IMR-90 (cell line): ENCODE data around the gene PLEKHG5. TPM values are rescaled to one million over a fixed set of nuclear protein-coding genes. Genes with fewer than 3 reads are reported as not detected.
A peak's percentile ranks its signal among the peaks of the same experiment; 100 is the strongest.

Source experiments
- ATAC-seq: fragments of 200-7000 bp; cut with Tn5 transposase; 2 replicates; pipeline ENCODE4 v1.9.1; 2020; ENCODE audit warnings: low read depth, mild to moderate bottlenecking, moderate library complexity
- BruUV-seq: library from RNA; stranded (reverse); fragments of 400-500 nt; replicated peaks from 2 replicates; lab custom pipeline; 2021; lab: Mats Ljungman, UMichigan
- CTCF ChIA-PET: fragments of 300-600 bp; formaldehyde crosslinking; extraction: SDS; loops from one replicate; lab custom pipeline; 2021; ENCODE audit warnings: antibody characterized with exemption; lab: Yijun Ruan, JAX
- POLR2A ChIA-PET: fragments of 300-600 bp; sonication (Branson Sonifier 250); formaldehyde crosslinking; loops from one replicate; lab custom pipeline; 2022; ENCODE audit warnings: antibody characterized with exemption; ENCODE audit not compliant: unreplicated experiment; lab: Charles Lee
- DNase-seq: peaks from one replicate; pipeline ENCODE4 v3.0.0; 2013
- H2AFZ ChIP-seq: replicated peaks from 2 replicates; pipeline ENCODE3; 2013; ENCODE audit warnings: low read length, mild to moderate bottlenecking; ENCODE audit not compliant: poor library complexity
- H2AK5ac ChIP-seq: 2 replicates; pipeline ENCODE4 v1.6.1; 2013; ENCODE audit warnings: low read depth, low read length, inconsistent platforms
- H2AK9ac ChIP-seq: replicated peaks from 2 replicates; pipeline ENCODE3; 2013; ENCODE audit warnings: mild to moderate bottlenecking, low read depth, low read length, moderate library complexity; ENCODE audit not compliant: poor library complexity
- H2BK120ac ChIP-seq: 2 replicates; pipeline ENCODE4 v1.6.1; 2013; ENCODE audit warnings: low read depth, low read length, inconsistent platforms
- H2BK15ac ChIP-seq: 3 replicates; pipeline ENCODE4 v1.6.1; 2013; ENCODE audit warnings: low read depth, low read length, inconsistent platforms
- H2BK20ac ChIP-seq: 2 replicates; pipeline ENCODE4 v1.6.1; 2013; ENCODE audit warnings: low read depth, mild to moderate bottlenecking, inconsistent platforms, low read length, moderate library complexity
- H2BK5ac ChIP-seq: 2 replicates; pipeline ENCODE4 v1.6.1; 2013; ENCODE audit warnings: mild to moderate bottlenecking, low read depth, low read length, inconsistent platforms; ENCODE audit not compliant: poor library complexity, severe bottlenecking
- H3K14ac ChIP-seq: replicated peaks from 2 replicates; pipeline ENCODE4 v1.6.1; 2013; ENCODE audit warnings: low read depth, low read length, inconsistent platforms
- H3K18ac ChIP-seq: 2 replicates; pipeline ENCODE4 v1.6.1; 2013; ENCODE audit warnings: low read depth, low read length, control low read depth
- H3K23ac ChIP-seq: 2 replicates; pipeline ENCODE4 v1.6.1; 2013; ENCODE audit warnings: low read depth, low read length, inconsistent platforms
- H3K27ac ChIP-seq: 2 replicates; pipeline ENCODE4 v1.5.1; 2013; ENCODE audit warnings: mild to moderate bottlenecking, control low read depth, low read length; ENCODE audit not compliant: insufficient read depth
- H3K27me3 ChIP-seq: 2 replicates; pipeline ENCODE4 v1.6.1; 2013; ENCODE audit warnings: low read length; ENCODE audit not compliant: control insufficient read depth, insufficient read depth
- H3K36me3 ChIP-seq: 2 replicates; pipeline ENCODE4 v1.6.1; 2013; ENCODE audit warnings: low read length, mixed read lengths; ENCODE audit not compliant: control insufficient read depth, insufficient read depth
- H3K4ac ChIP-seq: 2 replicates; pipeline ENCODE4 v1.6.1; 2013; ENCODE audit warnings: low read depth, low read length, inconsistent platforms
- H3K4me1 ChIP-seq: 2 replicates; pipeline ENCODE4 v1.6.1; 2013; ENCODE audit warnings: low read length, mixed read lengths; ENCODE audit not compliant: control insufficient read depth, insufficient read depth
- H3K4me2 ChIP-seq: 2 replicates; pipeline ENCODE4 v1.6.1; 2013; ENCODE audit warnings: low read depth, mild to moderate bottlenecking, control low read depth, low read length, moderate library complexity
- H3K4me3 ChIP-seq: 2 replicates; pipeline ENCODE4 v1.5.1; 2013; ENCODE audit warnings: low read depth, mild to moderate bottlenecking, control low read depth, low read length, moderate library complexity; ENCODE audit not compliant: insufficient read depth
- H3K56ac ChIP-seq: 2 replicates; pipeline ENCODE4 v1.6.1; 2013; ENCODE audit warnings: low read length, inconsistent platforms; ENCODE audit not compliant: insufficient read depth; ENCODE audit errors: extremely low read depth
- H3K79me1 ChIP-seq, 2 experiments: 2 replicates each; pipeline ENCODE4 v1.6.1; 2013; ENCODE audit warnings: low read length in 2 of 2, inconsistent platforms in 1 of 2, low read depth in 1 of 2
- H3K9ac ChIP-seq: 2 replicates; pipeline ENCODE4 v1.6.1; 2013; ENCODE audit warnings: low read depth, low read length, control low read depth
- H3K9me1 ChIP-seq: 2 replicates; pipeline ENCODE4 v1.6.1; 2013; ENCODE audit warnings: low read length, inconsistent platforms; ENCODE audit not compliant: insufficient read depth
- H3K9me3 ChIP-seq: 2 replicates; pipeline ENCODE4 v1.6.1; 2013; ENCODE audit warnings: low read length; ENCODE audit not compliant: control insufficient read depth, insufficient read depth
- H4K20me1 ChIP-seq: 2 replicates; pipeline ENCODE4 v1.6.1; 2013; ENCODE audit warnings: low read length, inconsistent platforms; ENCODE audit not compliant: insufficient read depth
- H4K5ac ChIP-seq: 2 replicates; pipeline ENCODE4 v1.6.1; 2013; ENCODE audit warnings: mild to moderate bottlenecking, low read depth, low read length, control low read depth
- H4K8ac ChIP-seq, 2 experiments: 2 replicates each; pipeline ENCODE4 v1.6.1; 2013; ENCODE audit warnings: low read depth in 2 of 2, low read length in 2 of 2, control low read depth in 1 of 2, inconsistent platforms in 1 of 2
- H4K91ac ChIP-seq: 2 replicates; pipeline ENCODE4 v1.6.1; 2013; ENCODE audit warnings: low read depth, low read length, inconsistent platforms; ENCODE audit not compliant: insufficient read depth
- CEBPB ChIP-seq: IDR thresholded peaks from 2 replicates; pipeline ENCODE4 v1.6.1; 2012; ENCODE audit warnings: low read depth, low read length, improper control_type of control experiment
- FOS ChIP-seq: fragments of 150-350 bp; IDR thresholded peaks from 2 replicates; pipeline ENCODE4 v1.6.1; 2016; ENCODE audit warnings: low read depth, low read length
- MXI1 ChIP-seq: IDR thresholded peaks from 2 replicates; pipeline ENCODE4 v1.6.1; 2012; ENCODE audit warnings: low read depth, mild to moderate bottlenecking, low read length, moderate library complexity, borderline replicate concordance
- NFE2L2 ChIP-seq: fragments of 150-350 bp; IDR thresholded peaks from 2 replicates; pipeline ENCODE4 v1.6.1; 2016; ENCODE audit warnings: low read depth, mild to moderate bottlenecking, low read length
- POLR2A ChIP-seq: IDR thresholded peaks from 2 replicates; pipeline ENCODE4 v1.6.1; 2012; ENCODE audit warnings: mild to moderate bottlenecking, low read depth, low read length
- RCOR1 ChIP-seq: IDR thresholded peaks from 2 replicates; pipeline ENCODE4 v1.6.1; 2012; ENCODE audit warnings: mild to moderate bottlenecking, low read length, improper control_type of control experiment; ENCODE audit not compliant: insufficient replicate concordance
- WGBS, 2 experiments: methylation state at CpG; one replicate each; pipeline versions ENCODE4 v1.1.5 to v1.1.7; 2013; ENCODE audit warnings: missing lambda C conversion rate in 2 of 2; ENCODE audit not compliant: insufficient read length in 1 of 2; ENCODE audit errors: extremely low coverage in 2 of 2; 5-methylcytosine and 5-hydroxymethylcytosine counted together
- dilution Hi-C: fragments of 300-500 bp; cut with HindIII; formaldehyde crosslinking; loops from one replicate; pipeline ENCODE4 v1.14.3; 2018; ENCODE audit warnings: low sequenced_read_pairs; ENCODE audit not compliant: unreplicated experiment
- in situ Hi-C: fragments of 300-500 bp; cut with MboI; formaldehyde crosslinking; loops from 3 replicates; pipeline ENCODE4 v1.14.3; 2019; ENCODE audit warnings: low sequenced_read_pairs, inconsistent platforms, mixed read lengths
- intact Hi-C: fragments of 100-400 bp; cut with micrococcal nuclease; formaldehyde crosslinking; loops from 2 replicates; pipeline ENCODE4 v1.10.0; 2022
- polyA plus RNA-seq, 3 experiments: library from polyadenylated mRNA; depleted of rRNA; stranded (reverse); fragments of >200 nt; gene quantifications; 2 replicates each; pipeline ENCODE4 v1.2.3, GENCODE V29; 2012; ENCODE audit warnings: low replicate concordance in 1 of 3
- total RNA-seq: library from RNA; depleted of rRNA; stranded (reverse); fragments of >200 nt; gene quantifications from 2 replicates; pipeline ENCODE4 v1.2.3, GENCODE V29; 2012
- TF ChIP-seq, protein P1 (sequence below): fragments of 150-350 bp; IDR thresholded peaks from 2 replicates; pipeline ENCODE4 v1.6.1; 2016; ENCODE audit warnings: low read depth, mild to moderate bottlenecking, low read length, moderate library complexity, borderline replicate concordance
- TF ChIP-seq, protein P2 (sequence below): fragments of 150-350 bp; IDR thresholded peaks from 2 replicates; pipeline ENCODE4 v1.6.1; 2017; ENCODE audit warnings: mild to moderate bottlenecking, antibody characterized with exemption, low read length, low read depth
- TF ChIP-seq, protein P3 (sequence below): conservative IDR thresholded peaks from 2 replicates; pipeline ENCODE4 v1.5.1; 2012; ENCODE audit warnings: mild to moderate bottlenecking, low read depth, low read length, improper control_type of control experiment

Gene PLEKHG5
- total and polyA plus RNA-seq, 2 of the 4 experiments (the other 2 are of a cell fraction) = 4.8 to 11.6 TPM

DNA sequence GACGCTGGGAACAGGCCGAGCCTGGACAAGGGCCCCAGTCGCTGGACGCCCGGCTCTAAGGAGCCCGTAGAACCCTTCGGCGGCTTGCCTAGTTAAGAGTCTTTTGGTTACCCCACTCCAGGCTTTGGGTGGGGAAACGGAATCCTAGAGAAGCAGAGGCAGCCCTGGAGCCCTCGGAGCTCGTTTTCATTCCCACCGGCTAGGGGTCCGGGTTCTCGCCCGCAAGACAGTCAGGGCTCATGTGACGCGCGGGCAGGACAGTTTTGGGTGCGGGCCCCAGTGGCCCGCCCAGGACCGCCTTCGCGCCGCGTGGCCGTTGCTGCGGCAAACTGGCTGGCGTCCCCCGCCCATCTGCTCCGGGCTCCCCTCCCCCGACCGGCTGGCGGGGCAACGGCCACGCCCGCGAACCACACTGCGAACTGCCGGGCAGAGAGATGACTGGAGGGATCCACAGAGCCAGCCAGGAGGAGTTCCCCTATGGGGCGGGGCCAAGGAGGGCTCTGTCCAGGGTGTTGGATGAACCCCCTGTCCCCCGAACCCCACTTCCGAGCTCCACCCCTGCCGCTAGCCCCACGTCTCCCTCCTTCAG lies 70.9 kb downstream of the PLEKHG5 start:
- TF ChIP-seq, protein P1, sequence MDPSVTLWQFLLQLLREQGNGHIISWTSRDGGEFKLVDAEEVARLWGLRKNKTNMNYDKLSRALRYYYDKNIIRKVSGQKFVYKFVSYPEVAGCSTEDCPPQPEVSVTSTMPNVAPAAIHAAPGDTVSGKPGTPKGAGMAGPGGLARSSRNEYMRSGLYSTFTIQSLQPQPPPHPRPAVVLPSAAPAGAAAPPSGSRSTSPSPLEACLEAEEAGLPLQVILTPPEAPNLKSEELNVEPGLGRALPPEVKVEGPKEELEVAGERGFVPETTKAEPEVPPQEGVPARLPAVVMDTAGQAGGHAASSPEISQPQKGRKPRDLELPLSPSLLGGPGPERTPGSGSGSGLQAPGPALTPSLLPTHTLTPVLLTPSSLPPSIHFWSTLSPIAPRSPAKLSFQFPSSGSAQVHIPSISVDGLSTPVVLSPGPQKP = no peak
- TF ChIP-seq FOS = no peak
- TF ChIP-seq NFE2L2 = no peak
- TF ChIP-seq CEBPB = no peak
- TF ChIP-seq, protein P2, sequence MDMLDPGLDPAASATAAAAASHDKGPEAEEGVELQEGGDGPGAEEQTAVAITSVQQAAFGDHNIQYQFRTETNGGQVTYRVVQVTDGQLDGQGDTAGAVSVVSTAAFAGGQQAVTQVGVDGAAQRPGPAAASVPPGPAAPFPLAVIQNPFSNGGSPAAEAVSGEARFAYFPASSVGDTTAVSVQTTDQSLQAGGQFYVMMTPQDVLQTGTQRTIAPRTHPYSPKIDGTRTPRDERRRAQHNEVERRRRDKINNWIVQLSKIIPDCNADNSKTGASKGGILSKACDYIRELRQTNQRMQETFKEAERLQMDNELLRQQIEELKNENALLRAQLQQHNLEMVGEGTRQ = no peak
- no peak for TF ChIP-seq RCOR1
- no peak for TF ChIP-seq MXI1
- no peak for TF ChIP-seq POLR2A
- TF ChIP-seq, protein P3, sequence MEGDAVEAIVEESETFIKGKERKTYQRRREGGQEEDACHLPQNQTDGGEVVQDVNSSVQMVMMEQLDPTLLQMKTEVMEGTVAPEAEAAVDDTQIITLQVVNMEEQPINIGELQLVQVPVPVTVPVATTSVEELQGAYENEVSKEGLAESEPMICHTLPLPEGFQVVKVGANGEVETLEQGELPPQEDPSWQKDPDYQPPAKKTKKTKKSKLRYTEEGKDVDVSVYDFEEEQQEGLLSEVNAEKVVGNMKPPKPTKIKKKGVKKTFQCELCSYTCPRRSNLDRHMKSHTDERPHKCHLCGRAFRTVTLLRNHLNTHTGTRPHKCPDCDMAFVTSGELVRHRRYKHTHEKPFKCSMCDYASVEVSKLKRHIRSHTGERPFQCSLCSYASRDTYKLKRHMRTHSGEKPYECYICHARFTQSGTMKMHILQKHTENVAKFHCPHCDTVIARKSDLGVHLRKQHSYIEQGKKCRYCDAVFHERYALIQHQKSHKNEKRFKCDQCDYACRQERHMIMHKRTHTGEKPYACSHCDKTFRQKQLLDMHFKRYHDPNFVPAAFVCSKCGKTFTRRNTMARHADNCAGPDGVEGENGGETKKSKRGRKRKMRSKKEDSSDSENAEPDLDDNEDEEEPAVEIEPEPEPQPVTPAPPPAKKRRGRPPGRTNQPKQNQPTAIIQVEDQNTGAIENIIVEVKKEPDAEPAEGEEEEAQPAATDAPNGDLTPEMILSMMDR = no peak
- CTCF ChIA-PET = interaction anchor here (3.7 kb wide), 1 partner anchor 18 kb away, joined by 13 read pairs; no protein-coding TSS in a partner anchor

More for the DNA sequence above, 70.9 kb downstream of the PLEKHG5 start:
- Histone ChIP-seq H4K5ac (no peak overlapping the region), H3K36me3 (no peaks in the 10 kb centered on the region), H3K4me3 (no peak overlapping the region), H2BK20ac (no peak overlapping the region), H2AK5ac (no peak overlapping the region), H3K4ac (no peak overlapping the region), H3K14ac (no peak overlapping the region), H3K27me3 (peaks cover 91% of the 10 kb centered on the region), H2AFZ (peak overlapping the region; percentile 14), H3K56ac (no peak overlapping the region), H3K27ac (no peak overlapping the region), H2AK9ac (peak overlapping the region; percentile 28), H3K9me3 (no peaks in the 10 kb centered on the region), H4K91ac (no peak overlapping the region), H3K9me1 (no peaks in the 10 kb centered on the region), H3K4me1 (no peaks in the 10 kb centered on the region; the same call in 1 of the 2 replicates), H2BK15ac (no peak overlapping the region), H3K18ac (no peak overlapping the region), H3K23ac (no peak overlapping the region), H2BK5ac (no peak overlapping the region), H3K79me1 (no peaks in the 10 kb centered on the region), H4K8ac (no peak overlapping the region), H4K20me1 (peaks cover 11% of the 10 kb centered on the region; the same call in 1 of the 2 replicates), H2BK120ac (no peak overlapping the region), H3K4me2 (no peak overlapping the region; the same call in 1 of the 2 replicates), H3K9ac (no peak overlapping the region)
- no peak for DNase-seq
- no TSS peak for BruUV-seq
- no peak for ATAC-seq
- intact Hi-C loops = no loop called here
- POLR2A ChIA-PET = no interaction called here
- in situ Hi-C loops = no loop called here
- dilution Hi-C loops = no loop called here
- 2% methylated on average over 25 of the region's 44 CpGs; no CpG with 5 or more reads in 1 of the 2 experiments for WGBS, 2 experiments
